Nephron progenitor cell (in vitro differentiated cells): Measurements from ENCODE around the gene MNX1.

Source experiments
- DNase-seq: peaks from one replicate; pipeline ENCODE4 v3.0.0; 2021
- H3K27ac Mint-ChIP-seq: 2 replicates; pipeline ENCODE4 v1.8.0; 2021; ENCODE audit warnings: mild to moderate bottlenecking, moderate library complexity, mixed read lengths
- H3K27me3 Mint-ChIP-seq: 2 replicates; pipeline ENCODE4 v1.8.0; 2021; ENCODE audit warnings: mild to moderate bottlenecking, low read depth, mixed read lengths; ENCODE audit not compliant: poor library complexity
- H3K36me3 Mint-ChIP-seq: 2 replicates; pipeline ENCODE4 v1.8.0; 2021; ENCODE audit warnings: low read depth, mixed read lengths
- H3K4me1 Mint-ChIP-seq: 2 replicates; pipeline ENCODE4 v1.8.0; 2021; ENCODE audit warnings: mixed read lengths
- H3K4me3 Mint-ChIP-seq: 2 replicates; pipeline ENCODE4 v1.8.0; 2021; ENCODE audit warnings: mild to moderate bottlenecking, moderate library complexity, mixed read lengths
- H3K9me3 Mint-ChIP-seq: 2 replicates; pipeline ENCODE4 v1.8.0; 2021; ENCODE audit warnings: mild to moderate bottlenecking, moderate library complexity, mixed read lengths
- CTCF ChIP-seq: fragments of 200-600 bp; sonication (generic); IDR thresholded peaks from 2 replicates; pipeline ENCODE4 v1.5.0; 2021; ENCODE audit warnings: antibody characterized with exemption

Gene MNX1

DNA sequence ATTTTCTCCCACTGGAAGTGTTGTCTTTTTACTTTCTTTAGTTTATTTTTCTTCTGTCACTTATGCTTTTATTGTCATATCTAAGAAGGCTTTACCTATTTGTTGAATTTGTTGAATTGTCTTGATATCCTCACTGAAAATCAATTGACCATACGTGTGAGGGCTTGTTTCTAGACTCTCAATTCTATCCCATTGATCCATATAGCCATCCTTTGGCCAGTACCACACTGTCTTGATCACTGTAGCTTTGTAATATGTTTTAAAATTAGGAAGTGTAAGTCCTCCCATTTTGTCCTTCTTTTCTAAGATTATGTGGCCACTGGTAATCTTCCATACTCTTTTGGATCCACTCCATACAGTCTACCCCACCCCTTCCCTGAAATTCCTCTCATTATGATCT, 25.5 kb upstream of the MNX1 start:
- no peak overlapping the region for H3K27ac Mint-ChIP-seq
- no peaks in the 10 kb centered on the region for H3K4me1 Mint-ChIP-seq
- TF ChIP-seq CTCF = no peak
- H3K27me3 Mint-ChIP-seq = peaks cover 63% of the 10 kb centered on the region
- no peak overlapping the region for H3K4me3 Mint-ChIP-seq
- DNase-seq = no peak
- peaks cover 10% of the 10 kb centered on the region for H3K36me3 Mint-ChIP-seq
- peaks cover 19% of the 10 kb centered on the region for H3K9me3 Mint-ChIP-seq

DNA sequence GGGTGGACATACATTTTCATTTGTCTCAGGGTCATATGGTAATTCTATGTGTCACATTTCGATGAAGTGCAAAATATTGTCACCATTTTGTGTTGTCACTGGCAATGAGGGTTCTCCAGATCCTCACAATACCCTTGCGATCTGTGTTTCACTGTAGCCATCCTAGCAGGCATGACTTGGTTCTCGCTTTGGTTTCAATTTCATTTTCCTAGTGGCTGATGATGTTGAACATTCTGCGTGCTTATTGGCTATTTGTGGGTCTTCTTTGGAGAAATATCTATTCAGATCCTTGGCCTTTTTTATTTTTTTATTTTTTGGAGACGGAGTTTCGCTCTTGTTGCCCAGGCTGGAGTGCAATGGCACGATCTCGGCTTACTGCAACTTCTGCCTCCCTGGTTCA, 24.8 kb upstream of the MNX1 start:
- H3K4me3 Mint-ChIP-seq = no peak overlapping the region
- TF ChIP-seq CTCF = no peak
- H3K36me3 Mint-ChIP-seq = peaks cover 10% of the 10 kb centered on the region
- no peaks in the 10 kb centered on the region for H3K4me1 Mint-ChIP-seq
- H3K27me3 Mint-ChIP-seq = peaks cover 62% of the 10 kb centered on the region
- no peak overlapping the region for H3K27ac Mint-ChIP-seq
- no peak for DNase-seq
- H3K9me3 Mint-ChIP-seq = peaks cover 19% of the 10 kb centered on the region

- no peak for DNase-seq
- H3K27ac Mint-ChIP-seq = no peak overlapping the region
- peaks cover 69% of the 10 kb centered on the region for H3K27me3 Mint-ChIP-seq
- no peaks in the 10 kb centered on the region for H3K4me1 Mint-ChIP-seq
- H3K9me3 Mint-ChIP-seq = peaks cover 19% of the 10 kb centered on the region
- peaks cover 10% of the 10 kb centered on the region for H3K36me3 Mint-ChIP-seq
- no peak overlapping the region for H3K4me3 Mint-ChIP-seq
- TF ChIP-seq CTCF = no peak
Measured at GRCh38 chr7:157033483-157034473, 23.3 kb upstream of the MNX1 start.

GRCh38 chr7:157032644-157033482, 22.4 kb upstream of the MNX1 start:
- peaks cover 10% of the 10 kb centered on the region for H3K36me3 Mint-ChIP-seq
- DNase-seq = no peak
- peaks cover 19% of the 10 kb centered on the region for H3K9me3 Mint-ChIP-seq
- no peak overlapping the region for H3K27ac Mint-ChIP-seq
- H3K4me3 Mint-ChIP-seq = no peak overlapping the region
- H3K27me3 Mint-ChIP-seq = peaks cover 75% of the 10 kb centered on the region
- no peak for TF ChIP-seq CTCF
- H3K4me1 Mint-ChIP-seq = no peaks in the 10 kb centered on the region

DNA sequence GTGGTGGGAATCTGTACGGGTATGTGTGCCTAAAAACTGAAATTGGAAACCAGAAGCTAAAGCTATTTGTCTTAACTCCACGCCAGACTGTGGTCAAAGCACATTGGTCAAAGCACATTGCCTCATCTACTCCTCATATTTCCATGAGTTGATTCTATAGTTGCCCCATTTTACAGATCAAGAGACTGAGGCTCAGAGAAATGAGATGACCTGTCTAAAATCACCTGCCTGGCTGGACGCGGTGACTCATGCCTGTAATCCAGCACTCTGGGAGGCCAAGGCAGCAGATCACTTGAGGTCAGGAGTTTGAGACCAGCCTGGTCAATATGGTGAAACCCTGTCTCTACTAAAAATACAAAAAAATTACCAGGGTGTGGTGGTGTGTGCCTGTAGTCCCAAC, 21.7 kb upstream of the MNX1 start:
- H3K36me3 Mint-ChIP-seq = peaks cover 10% of the 10 kb centered on the region
- peaks cover 17% of the 10 kb centered on the region for H3K9me3 Mint-ChIP-seq
- H3K4me1 Mint-ChIP-seq = no peaks in the 10 kb centered on the region
- H3K4me3 Mint-ChIP-seq = no peak overlapping the region
- peaks cover 76% of the 10 kb centered on the region for H3K27me3 Mint-ChIP-seq
- no peak for DNase-seq
- no peak overlapping the region for H3K27ac Mint-ChIP-seq
- TF ChIP-seq CTCF = no peak
